Adrenal gland (tissue), 5 donors: ENCODE measurements around the gene KNTC1.

Source experiments
- POLR2A ChIP-seq, 2 donors: fragments of 450-650 bp; IDR thresholded peaks; one replicate each; pipeline ENCODE4 v1.6.1; 2017; ENCODE audit warnings: antibody characterized with exemption in 2 of 2, mild to moderate bottlenecking in 2 of 2, moderate library complexity in 1 of 2
- TF ChIP-seq, protein P1 (sequence below), 6 experiments: fragments of 450-650 bp in 4 of 6; fragments of 200-600 bp in 2 of 6; sonication (generic) in 1 of 6; IDR thresholded peaks; 1 replicate in 5 of 6; 2 replicates in 1 of 6; pipeline versions ENCODE4 v1.5.1 to v1.8.0; 2016 to 2021; ENCODE audit warnings: antibody characterized with exemption in 6 of 6, mild to moderate bottlenecking in 2 of 6, moderate library complexity in 1 of 6
- donor health status: DM: no; HTN: no; CAD: no.

DNA sequence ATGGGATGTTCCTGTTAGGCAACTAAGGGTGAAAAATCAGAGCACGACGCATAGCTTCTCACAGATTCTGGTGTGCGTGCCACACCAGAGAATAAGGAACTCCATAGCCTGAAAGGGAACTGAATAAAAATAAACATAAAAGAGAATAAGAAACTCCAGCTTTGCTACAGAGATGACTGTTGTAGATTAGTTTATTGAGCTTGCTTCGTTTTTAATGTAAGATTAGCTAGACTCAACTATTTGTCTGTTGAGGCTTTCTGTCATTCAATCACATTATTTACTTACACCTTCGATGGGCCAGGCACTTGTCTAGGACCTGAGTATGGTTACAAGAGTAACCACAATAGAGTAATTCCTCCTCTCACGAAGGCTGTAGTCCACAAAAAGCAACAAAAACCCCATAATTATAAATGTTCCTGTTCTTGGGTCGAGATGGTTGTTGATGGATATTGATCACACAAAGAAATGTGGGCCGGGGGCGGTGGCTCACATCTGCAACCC is 25.5 kb upstream of the KNTC1 start:
- no peak for TF ChIP-seq POLR2A (IDR thresholded peaks at IDR 0.05)
- TF ChIP-seq, protein P1, sequence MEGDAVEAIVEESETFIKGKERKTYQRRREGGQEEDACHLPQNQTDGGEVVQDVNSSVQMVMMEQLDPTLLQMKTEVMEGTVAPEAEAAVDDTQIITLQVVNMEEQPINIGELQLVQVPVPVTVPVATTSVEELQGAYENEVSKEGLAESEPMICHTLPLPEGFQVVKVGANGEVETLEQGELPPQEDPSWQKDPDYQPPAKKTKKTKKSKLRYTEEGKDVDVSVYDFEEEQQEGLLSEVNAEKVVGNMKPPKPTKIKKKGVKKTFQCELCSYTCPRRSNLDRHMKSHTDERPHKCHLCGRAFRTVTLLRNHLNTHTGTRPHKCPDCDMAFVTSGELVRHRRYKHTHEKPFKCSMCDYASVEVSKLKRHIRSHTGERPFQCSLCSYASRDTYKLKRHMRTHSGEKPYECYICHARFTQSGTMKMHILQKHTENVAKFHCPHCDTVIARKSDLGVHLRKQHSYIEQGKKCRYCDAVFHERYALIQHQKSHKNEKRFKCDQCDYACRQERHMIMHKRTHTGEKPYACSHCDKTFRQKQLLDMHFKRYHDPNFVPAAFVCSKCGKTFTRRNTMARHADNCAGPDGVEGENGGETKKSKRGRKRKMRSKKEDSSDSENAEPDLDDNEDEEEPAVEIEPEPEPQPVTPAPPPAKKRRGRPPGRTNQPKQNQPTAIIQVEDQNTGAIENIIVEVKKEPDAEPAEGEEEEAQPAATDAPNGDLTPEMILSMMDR (IDR thresholded peaks at IDR 0.05) = no peak
